Measurements from ENCODE around the gene CCDC86. TPM values are rescaled to one million over a fixed set of nuclear protein-coding genes. Genes with fewer than 3 reads are reported as not detected.

The CCDC86 gene
- total RNA-seq, 4 donors from 2014 or later, result 11.6 to 29.5 (median 21.8) TPM

DNA sequence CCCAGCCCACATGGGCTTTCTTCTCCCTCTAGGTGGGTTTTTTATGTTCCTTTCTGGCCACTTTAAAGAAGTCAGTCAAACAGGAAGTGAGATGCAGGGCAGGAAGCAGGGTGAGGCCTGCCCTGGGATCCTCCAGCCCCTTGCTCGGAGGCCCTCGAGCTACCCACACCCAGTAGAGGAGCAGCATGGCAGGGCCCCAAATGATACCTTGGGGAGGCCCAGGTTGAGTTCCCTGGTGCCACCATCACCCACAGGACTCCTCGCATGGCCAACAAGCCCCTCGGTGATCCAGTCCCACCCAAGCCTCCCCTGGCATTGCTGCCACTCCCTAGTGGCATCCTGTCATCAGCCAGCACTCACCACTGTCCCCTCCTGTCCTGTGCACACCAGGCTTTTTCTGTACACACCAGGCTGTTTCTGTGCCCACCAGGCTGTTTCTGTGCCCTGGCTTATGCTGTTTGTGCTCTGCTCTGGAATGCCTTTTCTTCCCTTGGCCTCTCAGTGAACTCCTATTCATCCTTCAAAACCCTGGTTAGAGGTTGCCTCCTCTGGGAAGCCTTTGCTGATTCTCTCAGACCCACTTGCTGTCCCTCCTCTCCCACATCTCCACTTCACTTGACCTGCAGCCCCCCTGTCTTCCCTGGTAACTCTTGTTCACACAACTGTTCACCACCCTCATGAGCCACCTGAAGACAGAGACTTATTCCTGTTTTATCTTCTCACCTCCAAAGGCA, 17.0 kb downstream of the CCDC86 start:
- Histone ChIP-seq H3K27me3 (peaks cover 0 to 12% (median 0%) of the 10 kb centered on the region in 4 donors), H3K4me1 (no peaks in the 10 kb centered on the region), H3K9me3 (no peaks in the 10 kb centered on the region), H3K4me3 (no peak overlapping the region), H3K36me3 (no peaks in the 10 kb centered on the region), H3K27ac (replicated peaks in 1 of 4) (no peak overlapping the region)
- WGBS, result 93% methylated on average over 2 of the region's 4 CpGs
- intact Hi-C loops (cut with DNase I), result no loop called here
- DNase-seq (ENCODE audit: extremely low spot score), result no peak
- no peak for TF ChIP-seq POLR2A (IDR thresholded peaks at IDR 0.05; ENCODE audit: low read depth)
- TF ChIP-seq, protein P1, sequence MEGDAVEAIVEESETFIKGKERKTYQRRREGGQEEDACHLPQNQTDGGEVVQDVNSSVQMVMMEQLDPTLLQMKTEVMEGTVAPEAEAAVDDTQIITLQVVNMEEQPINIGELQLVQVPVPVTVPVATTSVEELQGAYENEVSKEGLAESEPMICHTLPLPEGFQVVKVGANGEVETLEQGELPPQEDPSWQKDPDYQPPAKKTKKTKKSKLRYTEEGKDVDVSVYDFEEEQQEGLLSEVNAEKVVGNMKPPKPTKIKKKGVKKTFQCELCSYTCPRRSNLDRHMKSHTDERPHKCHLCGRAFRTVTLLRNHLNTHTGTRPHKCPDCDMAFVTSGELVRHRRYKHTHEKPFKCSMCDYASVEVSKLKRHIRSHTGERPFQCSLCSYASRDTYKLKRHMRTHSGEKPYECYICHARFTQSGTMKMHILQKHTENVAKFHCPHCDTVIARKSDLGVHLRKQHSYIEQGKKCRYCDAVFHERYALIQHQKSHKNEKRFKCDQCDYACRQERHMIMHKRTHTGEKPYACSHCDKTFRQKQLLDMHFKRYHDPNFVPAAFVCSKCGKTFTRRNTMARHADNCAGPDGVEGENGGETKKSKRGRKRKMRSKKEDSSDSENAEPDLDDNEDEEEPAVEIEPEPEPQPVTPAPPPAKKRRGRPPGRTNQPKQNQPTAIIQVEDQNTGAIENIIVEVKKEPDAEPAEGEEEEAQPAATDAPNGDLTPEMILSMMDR (IDR thresholded peaks at IDR 0.05), result no peak
- no peak for TF ChIP-seq EP300 (IDR thresholded peaks at IDR 0.05)
- no peak for TF ChIP-seq POLR2AphosphoS5 (IDR thresholded peaks at IDR 0.05)

DNA sequence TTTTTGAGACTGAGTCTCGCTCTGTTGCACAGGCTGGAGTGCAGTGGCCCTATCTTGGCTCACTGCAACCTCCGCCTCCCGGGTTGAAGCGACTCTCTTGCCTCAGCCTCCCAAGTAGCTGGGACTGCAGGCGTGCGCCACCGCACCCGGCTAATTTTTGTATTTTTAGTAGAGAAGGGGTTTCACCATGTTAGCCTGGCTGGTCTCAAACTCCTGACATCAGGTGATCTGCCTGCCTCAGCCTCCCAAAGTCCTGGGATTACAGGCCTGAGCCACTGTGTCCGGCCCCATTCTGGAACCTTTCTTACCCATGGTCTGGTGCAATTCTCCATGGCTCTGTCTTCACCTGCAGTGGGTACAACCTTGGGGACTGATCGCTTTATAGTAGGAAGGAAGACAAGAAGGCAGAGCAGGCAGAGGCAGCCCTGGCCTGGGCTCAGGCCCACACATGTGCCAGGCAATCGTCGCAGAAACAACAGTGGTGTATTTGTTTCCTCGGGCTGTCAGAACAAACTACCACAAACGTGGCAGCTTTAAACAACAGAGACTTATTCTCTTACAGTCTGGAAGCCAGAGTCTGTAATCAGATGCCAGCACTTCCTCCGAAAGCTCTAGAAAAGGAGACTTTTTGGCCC, 17.8 kb downstream of the CCDC86 start:
- Histone ChIP-seq H3K4me1 (no peaks in the 10 kb centered on the region), H3K4me3 (no peak overlapping the region), H3K36me3 (no peaks in the 10 kb centered on the region), H3K9me3 (no peaks in the 10 kb centered on the region), H3K27me3 (peaks cover 0 to 4% (median 0%) of the 10 kb centered on the region in 4 donors), H3K27ac (replicated peaks in 1 of 4) (no peak overlapping the region)
- intact Hi-C loops (cut with DNase I), result no loop called here
- DNase-seq (ENCODE audit: extremely low spot score), result no peak
- TF ChIP-seq POLR2AphosphoS5 (IDR thresholded peaks at IDR 0.05) (no peak), EP300 (IDR thresholded peaks at IDR 0.05) (no peak), POLR2A (IDR thresholded peaks at IDR 0.05; ENCODE audit: low read depth) (no peak)
- TF ChIP-seq, protein P1 (IDR thresholded peaks at IDR 0.05), result no peak
- WGBS, result 76% methylated on average over 12 of the region's 15 CpGs

DNA sequence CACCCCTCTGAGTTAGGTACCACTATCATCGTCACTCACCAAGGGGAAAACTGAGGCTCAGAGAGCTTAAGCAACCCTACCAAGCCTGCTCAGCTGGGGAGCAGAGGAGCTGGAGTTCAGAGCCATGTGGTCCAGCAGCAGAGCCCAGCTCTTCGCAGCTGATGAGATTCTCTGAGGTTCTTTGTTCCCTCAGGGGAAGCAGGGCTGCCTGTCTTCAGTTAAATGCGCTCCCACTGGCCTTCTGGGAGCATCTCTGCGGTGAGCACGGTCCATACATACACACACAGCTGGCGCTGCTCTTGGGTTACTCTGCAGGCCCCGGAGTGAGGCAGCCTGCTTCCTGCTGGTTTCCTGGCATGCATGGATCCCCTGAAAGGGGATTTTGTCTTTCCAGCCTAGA, 19.0 kb downstream of the CCDC86 start:
- no peak for TF ChIP-seq EP300 (IDR thresholded peaks at IDR 0.05)
- no peak for TF ChIP-seq POLR2AphosphoS5 (IDR thresholded peaks at IDR 0.05)
- TF ChIP-seq POLR2A (IDR thresholded peaks at IDR 0.05; ENCODE audit: low read depth), result no peak
- TF ChIP-seq, protein P1 (IDR thresholded peaks at IDR 0.05), result no peak
- H3K27ac ChIP-seq (replicated peaks in 1 of 4), result no peak overlapping the region
- 38% methylated on average over 7 of the region's 7 CpGs for WGBS

DNA sequence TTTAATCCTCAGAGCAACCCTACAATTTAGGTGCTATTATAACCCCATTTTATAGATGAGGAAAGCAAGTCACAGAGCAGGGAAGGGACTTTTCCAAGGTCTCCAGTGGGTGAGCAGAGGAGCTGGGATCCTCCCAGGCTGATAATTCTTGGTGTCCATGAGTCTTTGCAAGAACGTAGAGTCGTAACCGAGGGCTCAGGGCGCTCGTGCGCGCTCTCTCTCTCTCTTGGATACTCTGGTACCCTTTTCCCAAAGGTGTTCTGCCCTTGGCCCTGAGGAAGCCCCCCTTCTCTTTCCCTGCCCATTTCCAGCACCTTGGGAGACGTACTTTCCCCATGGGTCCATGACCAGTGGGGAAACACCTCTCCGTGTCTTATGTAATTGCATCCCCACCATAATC, 20.3 kb downstream of the CCDC86 start:
- Histone ChIP-seq H3K4me3 (no peak overlapping the region), H3K36me3 (no peaks in the 10 kb centered on the region), H3K4me1 (no peaks in the 10 kb centered on the region), H3K27me3 (no peaks in the 10 kb centered on the region), H3K9me3 (no peaks in the 10 kb centered on the region), H3K27ac (replicated peaks in 1 of 4) (no peak overlapping the region)
- TF ChIP-seq POLR2A (IDR thresholded peaks at IDR 0.05; ENCODE audit: low read depth) (no peak), POLR2AphosphoS5 (IDR thresholded peaks at IDR 0.05) (no peak), EP300 (IDR thresholded peaks at IDR 0.05) (no peak)
- TF ChIP-seq, protein P1 (IDR thresholded peaks at IDR 0.05), result no peak
- DNase-seq (ENCODE audit: extremely low spot score), result no peak
- intact Hi-C loops (cut with DNase I), result no loop called here
- 90% methylated on average over 9 of the region's 9 CpGs for WGBS

More for the DNA sequence above, 19.0 kb downstream of the CCDC86 start:
- no peak for DNase-seq (ENCODE audit: extremely low spot score)
- Histone ChIP-seq H3K27me3 (no peaks in the 10 kb centered on the region), H3K36me3 (no peaks in the 10 kb centered on the region), H3K4me3 (no peak overlapping the region), H3K9me3 (no peaks in the 10 kb centered on the region), H3K4me1 (no peaks in the 10 kb centered on the region)
- intact Hi-C loops (cut with DNase I), result no loop called here
